ENCODE measurements around the gene MYO1E. TPM values are rescaled to one million over a fixed set of nuclear protein-coding genes. Genes with fewer than 3 reads are reported as not detected.

Gene MYO1E
- total RNA-seq, 1 donor from 2014 or later: 23.6 TPM

- no peak for DNase-seq
- Histone ChIP-seq H3K4me3 (no peak overlapping the region), H3K4me1 (peaks cover 13% of the 10 kb centered on the region), H3K27me3 (ENCODE audit: low read depth) (no peaks in the 10 kb centered on the region), H3K9me3 (replicated peaks) (no peaks in the 10 kb centered on the region), H3K27ac (replicated peaks) (peak overlapping the region; percentile 38), H3K36me3 (no peaks in the 10 kb centered on the region)
- intact Hi-C loops (cut with micrococcal nuclease): no loop called here
- no peak for TF ChIP-seq CTCF (IDR thresholded peaks at IDR 0.05; ENCODE audit: borderline replicate concordance)
These were observed 94.6 kb downstream of the MYO1E start for GRCh38 chr15:59278120-59278519.

- Histone ChIP-seq H3K36me3 (no peaks in the 10 kb centered on the region), H3K4me1 (peaks cover 13% of the 10 kb centered on the region), H3K27ac (replicated peaks) (no peak overlapping the region), H3K9me3 (replicated peaks) (no peaks in the 10 kb centered on the region), H3K27me3 (ENCODE audit: low read depth) (no peaks in the 10 kb centered on the region), H3K4me3 (no peak overlapping the region)
- no peak for DNase-seq
- no peak for TF ChIP-seq CTCF (IDR thresholded peaks at IDR 0.05; ENCODE audit: borderline replicate concordance)
- intact Hi-C loops (cut with micrococcal nuclease): no loop called here
These were observed 96.2 kb downstream of the MYO1E start for GRCh38 chr15:59276225-59277178.

GRCh38 chr15:59274126-59274970 lies 98.3 kb downstream of the MYO1E start:
- no peak for DNase-seq
- Histone ChIP-seq H3K36me3 (peaks cover 4% of the 10 kb centered on the region), H3K27ac (replicated peaks) (no peak overlapping the region), H3K4me3 (no peak overlapping the region), H3K4me1 (peaks cover 13% of the 10 kb centered on the region), H3K27me3 (ENCODE audit: low read depth) (no peaks in the 10 kb centered on the region), H3K9me3 (replicated peaks) (no peaks in the 10 kb centered on the region)
- intact Hi-C loops (cut with micrococcal nuclease): no loop called here
- no peak for TF ChIP-seq CTCF (IDR thresholded peaks at IDR 0.05; ENCODE audit: borderline replicate concordance)

- intact Hi-C loops (cut with micrococcal nuclease): no loop called here
- peaks cover 4% of the 10 kb centered on the region for H3K36me3 ChIP-seq
- no peak overlapping the region for H3K27ac ChIP-seq (replicated peaks)
- H3K9me3 ChIP-seq (replicated peaks): no peaks in the 10 kb centered on the region
- no peak overlapping the region for H3K4me3 ChIP-seq
- H3K4me1 ChIP-seq: peaks cover 10% of the 10 kb centered on the region
- no peak for DNase-seq
- H3K27me3 ChIP-seq (ENCODE audit: low read depth): no peaks in the 10 kb centered on the region
- TF ChIP-seq CTCF (IDR thresholded peaks at IDR 0.05; ENCODE audit: borderline replicate concordance): no peak
These were observed 99.4 kb downstream of the MYO1E start for GRCh38 chr15:59273234-59273633.

GRCh38 chr15:59271595-59272201 lies 101.0 kb downstream of the MYO1E start:
- intact Hi-C loops (cut with micrococcal nuclease): no loop called here
- H3K4me3 ChIP-seq: no peak overlapping the region
- no peak for TF ChIP-seq CTCF (IDR thresholded peaks at IDR 0.05; ENCODE audit: borderline replicate concordance)
- H3K36me3 ChIP-seq: peaks cover 4% of the 10 kb centered on the region
- no peaks in the 10 kb centered on the region for H3K4me1 ChIP-seq
- DNase-seq: no peak
- H3K27me3 ChIP-seq (ENCODE audit: low read depth): no peaks in the 10 kb centered on the region
- no peak overlapping the region for H3K27ac ChIP-seq (replicated peaks)
- H3K9me3 ChIP-seq (replicated peaks): no peaks in the 10 kb centered on the region
